ENCODE data around the gene EVL.

EVL gene

GRCh38 chr14:100134586-100134985, 69.4 kb downstream of the EVL start:
- ATAC-seq, result no peak

GRCh38 chr14:100135073-100135472, 69.9 kb downstream of the EVL start:
- no peak for ATAC-seq
- TF ChIP-seq, protein P1, sequence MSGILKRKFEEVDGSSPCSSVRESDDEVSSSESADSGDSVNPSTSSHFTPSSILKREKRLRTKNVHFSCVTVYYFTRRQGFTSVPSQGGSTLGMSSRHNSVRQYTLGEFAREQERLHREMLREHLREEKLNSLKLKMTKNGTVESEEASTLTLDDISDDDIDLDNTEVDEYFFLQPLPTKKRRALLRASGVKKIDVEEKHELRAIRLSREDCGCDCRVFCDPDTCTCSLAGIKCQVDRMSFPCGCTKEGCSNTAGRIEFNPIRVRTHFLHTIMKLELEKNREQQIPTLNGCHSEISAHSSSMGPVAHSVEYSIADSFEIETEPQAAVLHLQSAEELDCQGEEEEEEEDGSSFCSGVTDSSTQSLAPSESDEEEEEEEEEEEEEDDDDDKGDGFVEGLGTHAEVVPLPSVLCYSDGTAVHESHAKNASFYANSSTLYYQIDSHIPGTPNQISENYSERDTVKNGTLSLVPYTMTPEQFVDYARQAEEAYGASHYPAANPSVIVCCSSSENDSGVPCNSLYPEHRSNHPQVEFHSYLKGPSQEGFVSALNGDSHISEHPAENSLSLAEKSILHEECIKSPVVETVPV (CRISPR knock-in tag; IDR thresholded peaks at IDR 0.05), result no peak
- no peak for TF ChIP-seq ZFP3 (CRISPR knock-in tag; IDR thresholded peaks at IDR 0.05)
- no peak for TF ChIP-seq ZNF8 (CRISPR knock-in tag; IDR thresholded peaks at IDR 0.05)
- TF ChIP-seq POU6F1 (CRISPR knock-in tag; IDR thresholded peaks at IDR 0.05; ENCODE audit: borderline replicate concordance, low read depth), result no peak
- no peak for TF ChIP-seq ZNF70 (CRISPR knock-in tag; IDR thresholded peaks at IDR 0.05)
- TF ChIP-seq TOX (CRISPR knock-in tag; IDR thresholded peaks at IDR 0.05; ENCODE audit: borderline replicate concordance), result no peak
- no peak for TF ChIP-seq BACH2 (CRISPR knock-in tag; IDR thresholded peaks at IDR 0.05; ENCODE audit: borderline replicate concordance)
- no peak for TF ChIP-seq ZFP30 (CRISPR knock-in tag; IDR thresholded peaks at IDR 0.05)
- no peak for TF ChIP-seq TSHZ2 (CRISPR knock-in tag; IDR thresholded peaks at IDR 0.05)
- no peak for TF ChIP-seq CSDC2 (CRISPR knock-in tag; IDR thresholded peaks at IDR 0.05)
- no peak for TF ChIP-seq CREB5 (CRISPR knock-in tag; IDR thresholded peaks at IDR 0.05; ENCODE audit: low read depth)
- no peak for TF ChIP-seq ZNF565 (CRISPR knock-in tag; conservative IDR thresholded peaks at IDR 0.05; ENCODE audit: low read depth)

More at GRCh38 chr14:100134586-100134985, 69.4 kb downstream of the EVL start:
- TF ChIP-seq TSHZ2 (CRISPR knock-in tag; IDR thresholded peaks at IDR 0.05) (no peak), ARNTL (CRISPR knock-in tag; IDR thresholded peaks at IDR 0.05; ENCODE audit: borderline replicate concordance, low read depth) (no peak), ESRRG (CRISPR knock-in tag; IDR thresholded peaks at IDR 0.05) (no peak), ZFP30 (CRISPR knock-in tag; IDR thresholded peaks at IDR 0.05) (no peak), TOX (CRISPR knock-in tag; IDR thresholded peaks at IDR 0.05; ENCODE audit: borderline replicate concordance) (no peak), ZNF8 (CRISPR knock-in tag; IDR thresholded peaks at IDR 0.05) (no peak), TCF4 (CRISPR knock-in tag; IDR thresholded peaks at IDR 0.05; ENCODE audit: borderline replicate concordance) (no peak), ZNF565 (CRISPR knock-in tag; conservative IDR thresholded peaks at IDR 0.05; ENCODE audit: low read depth) (no peak), POU6F1 (CRISPR knock-in tag; IDR thresholded peaks at IDR 0.05; ENCODE audit: borderline replicate concordance, low read depth) (no peak), OSR1 (CRISPR knock-in tag; IDR thresholded peaks at IDR 0.05) (no peak), ZFP3 (CRISPR knock-in tag; IDR thresholded peaks at IDR 0.05) (no peak), ZNF70 (CRISPR knock-in tag; IDR thresholded peaks at IDR 0.05) (no peak), ISL1 (CRISPR knock-in tag; IDR thresholded peaks at IDR 0.05) (no peak)
- TF ChIP-seq, protein P1 (CRISPR knock-in tag; IDR thresholded peaks at IDR 0.05), result no peak

Data from SK-N-SH treated with all-trans-retinoic acid at 6 μM for 48 hours (cell line).